Gastrocnemius medialis (tissue), 4 donors: ENCODE results near the gene OMA1. TPM values are rescaled to one million over a fixed set of nuclear protein-coding genes. Genes with fewer than 3 reads are reported as not detected.

ENCODE experiments used
- ATAC-seq, 2 donors: fragments of 150-250 bp; one replicate each; pipeline ENCODE4 v1.9.1; 2016
- DNase-seq, 2 donors: peaks; one replicate each; pipeline ENCODE4 v3.0.0-alpha.2; 2019
- H3K27ac ChIP-seq, 4 donors: fragments of 200-600 bp; sonication (generic); 1 replicate in 1 of 4; 2 replicates in 3 of 4; pipeline ENCODE4 v1.5.1; 2016 to 2018; ENCODE audit warnings: mild to moderate bottlenecking in 2 of 4, moderate library complexity in 1 of 4
- H3K27me3 ChIP-seq, 3 donors: fragments of 200-600 bp; sonication (generic) in 2 of 3; 1 replicate in 1 of 3; 2 replicates in 2 of 3; pipeline versions ENCODE4 v1.5.1 to v1.6.0; 2016 to 2019; ENCODE audit warnings: mild to moderate bottlenecking in 1 of 3, moderate library complexity in 1 of 3
- H3K36me3 ChIP-seq, 2 donors: fragments of 200-600 bp; sonication (generic) in 1 of 2; one replicate each; pipeline ENCODE4 v1.5.1; 2017 to 2018
- H3K4me1 ChIP-seq, 2 donors: fragments of 200-600 bp; sonication (generic) in 1 of 2; one replicate each; pipeline ENCODE4 v1.5.1; 2016 to 2017; ENCODE audit warnings: mild to moderate bottlenecking in 2 of 2
- H3K4me3 ChIP-seq, 4 donors: fragments of 200-600 bp; sonication (generic) in 3 of 4; 1 replicate in 1 of 4; 2 replicates in 3 of 4; pipeline ENCODE4 v1.5.1; 2016 to 2019; ENCODE audit warnings: mild to moderate bottlenecking in 2 of 4
- H3K9me3 ChIP-seq, 3 donors: fragments of 200-600 bp; sonication (generic) in 2 of 3; 1 replicate in 1 of 3; 2 replicates in 2 of 3; pipeline ENCODE4 v1.5.1; 2016 to 2019
- CTCF ChIP-seq, 5 experiments: fragments of 450-650 bp in 3 of 5; fragments of 200-600 bp in 2 of 5; sonication (generic) in 2 of 5; IDR thresholded peaks in 4 of 5; conservative IDR thresholded peaks in 1 of 5; 1 replicate in 4 of 5; 2 replicates in 1 of 5; pipeline ENCODE4 v1.5.1; 2016 to 2019; ENCODE audit warnings: antibody characterized with exemption in 5 of 5, mild to moderate bottlenecking in 3 of 5, moderate library complexity in 3 of 5
- POLR2A ChIP-seq, 2 donors: fragments of 450-650 bp; IDR thresholded peaks; one replicate each; pipeline ENCODE4 v1.6.1; 2017; ENCODE audit warnings: antibody characterized with exemption in 2 of 2, mild to moderate bottlenecking in 2 of 2, moderate library complexity in 2 of 2
- in situ Hi-C, 4 donors: fragments of 200-750 bp; cut with MboI; loops; one replicate each; pipeline versions ENCODE4 v1.15.0 to v1.8.0; 2017; ENCODE audit warnings: low sequenced_read_pairs in 4 of 4
- intact Hi-C: fragments of 100-400 bp; cut with DNase I; formaldehyde crosslinking; loops from one replicate; pipeline ENCODE4 v1.15.1; 2023; ENCODE audit warnings: low total_unique reads
- total RNA-seq, 4 donors: library from RNA; depleted of rRNA; stranded (reverse); fragments of >200 nt; gene quantifications; one replicate each; pipeline versions ENCODE4 v1.1.0 to v1.2.3, GENCODE V29; 2016

OMA1 gene
- total RNA-seq, 4 donors from 2014 or later = 11.7 to 23.7 (median 19.3) TPM

GRCh38 chr1:58590019-58590418 lies 43.5 kb upstream of the OMA1 start:
- peaks cover 9 to 13% of the 10 kb centered on the region in 2 donors for H3K4me1 ChIP-seq
- H3K4me3 ChIP-seq = no peak overlapping the region
- DNase-seq = no peak
- ATAC-seq = no peak
- H3K27me3 ChIP-seq = no peaks in the 10 kb centered on the region
- no peak overlapping the region for H3K27ac ChIP-seq
- in situ Hi-C loops = no loop called here
- intact Hi-C loops = no loop called here
- no peaks in the 10 kb centered on the region for H3K9me3 ChIP-seq
- no peaks in the 10 kb centered on the region for H3K36me3 ChIP-seq
- no peak for TF ChIP-seq CTCF (IDR thresholded peaks at IDR 0.05 in 4 of 5, conservative IDR thresholded peaks at IDR 0.05 in 1 of 5)
- TF ChIP-seq POLR2A (IDR thresholded peaks at IDR 0.05) = no peak

- DNase-seq (no peak), ATAC-seq (no peak)
- intact Hi-C loops = no loop called here
- Histone ChIP-seq H3K4me3 (no peak overlapping the region), H3K27ac (no peak overlapping the region), H3K9me3 (no peaks in the 10 kb centered on the region), H3K27me3 (no peaks in the 10 kb centered on the region), H3K4me1 (peaks cover 9 to 13% of the 10 kb centered on the region in 2 donors), H3K36me3 (no peaks in the 10 kb centered on the region)
- no peak for TF ChIP-seq CTCF (IDR thresholded peaks at IDR 0.05 in 4 of 5, conservative IDR thresholded peaks at IDR 0.05 in 1 of 5)
- TF ChIP-seq POLR2A (IDR thresholded peaks at IDR 0.05) = no peak
- in situ Hi-C loops = no loop called here
Observed at GRCh38 chr1:58588396-58588795, 41.9 kb upstream of the OMA1 start.

GRCh38 chr1:58587667-58588066 lies 41.1 kb upstream of the OMA1 start:
- TF ChIP-seq CTCF (IDR thresholded peaks at IDR 0.05 in 4 of 5, conservative IDR thresholded peaks at IDR 0.05 in 1 of 5) (no peak), POLR2A (IDR thresholded peaks at IDR 0.05) (no peak)
- no peak for DNase-seq
- H3K27me3 ChIP-seq = no peaks in the 10 kb centered on the region
- intact Hi-C loops = no loop called here
- in situ Hi-C loops = no loop called here
- no peak overlapping the region for H3K27ac ChIP-seq
- no peak for ATAC-seq
- H3K4me1 ChIP-seq = peaks cover 5 to 10% of the 10 kb centered on the region in 2 donors
- H3K4me3 ChIP-seq = no peak overlapping the region
- no peaks in the 10 kb centered on the region for H3K36me3 ChIP-seq
- H3K9me3 ChIP-seq = no peaks in the 10 kb centered on the region

GRCh38 chr1:58586271-58586670 lies 39.7 kb upstream of the OMA1 start:
- TF ChIP-seq POLR2A (IDR thresholded peaks at IDR 0.05) = no peak
- no peak for TF ChIP-seq CTCF (IDR thresholded peaks at IDR 0.05 in 4 of 5, conservative IDR thresholded peaks at IDR 0.05 in 1 of 5)
- Histone ChIP-seq H3K9me3 (no peaks in the 10 kb centered on the region), H3K36me3 (no peaks in the 10 kb centered on the region), H3K27me3 (no peaks in the 10 kb centered on the region), H3K4me1 (no peaks in the 10 kb centered on the region), H3K27ac (no peak overlapping the region), H3K4me3 (no peak overlapping the region)
- no peak for DNase-seq
- no peak for ATAC-seq
- intact Hi-C loops (no loop called here), in situ Hi-C loops (no loop called here)

GRCh38 chr1:58585581-58586151 lies 39.1 kb upstream of the OMA1 start:
- ATAC-seq = no peak
- intact Hi-C loops (no loop called here), in situ Hi-C loops (no loop called here)
- no peak for TF ChIP-seq POLR2A (IDR thresholded peaks at IDR 0.05)
- no peak for TF ChIP-seq CTCF (IDR thresholded peaks at IDR 0.05 in 4 of 5, conservative IDR thresholded peaks at IDR 0.05 in 1 of 5)
- no peaks in the 10 kb centered on the region for H3K4me1 ChIP-seq
- DNase-seq = no peak
- H3K36me3 ChIP-seq = no peaks in the 10 kb centered on the region
- no peaks in the 10 kb centered on the region for H3K27me3 ChIP-seq
- no peaks in the 10 kb centered on the region for H3K9me3 ChIP-seq
- H3K4me3 ChIP-seq = no peak overlapping the region
- peak overlapping the region in 1 of 4 donors; percentile 31 for H3K27ac ChIP-seq
